MCF 10A (cell line): ENCODE measurements around the gene CLEC18B. TPM values are rescaled to one million over a fixed set of nuclear protein-coding genes. Genes with fewer than 3 reads are reported as not detected.
"Not testable (repeated sequence)": the region's sequence is repeated elsewhere in the genome, so short reads cannot be mapped to it uniquely, and the experiment has no call there.

ENCODE experiments used
- BruUV-seq: library from RNA; stranded (reverse); fragments of 400-500 nt; replicated peaks from 2 replicates; lab custom pipeline; 2021; lab: Mats Ljungman, UMichigan
- CTCF ChIA-PET: fragments of 300-600 bp; sonication (Branson Sonifier 250); formaldehyde crosslinking; extraction: SDS; loops from one replicate; lab custom pipeline; 2021; ENCODE audit warnings: antibody characterized with exemption, inconsistent platforms; lab: Yijun Ruan, JAX
- POLR2A ChIA-PET: fragments of 300-600, 350-650 bp; sonication (Branson Sonifier 250); formaldehyde crosslinking; extraction: SDS; loops from one replicate; lab custom pipeline; 2020; ENCODE audit warnings: antibody characterized with exemption, inconsistent platforms; lab: Yijun Ruan, JAX
- DNase-seq: peaks from one replicate; pipeline ENCODE4 v3.0.0-alpha.2; 2018; ENCODE audit not compliant: unreplicated experiment
- H3K27ac Mint-ChIP-seq: one replicate; pipeline ENCODE4 v1.8.0; 2022; ENCODE audit warnings: mild to moderate bottlenecking, low read depth, mixed read lengths; ENCODE audit not compliant: unreplicated experiment
- H3K27me3 Mint-ChIP-seq: one replicate; pipeline ENCODE4 v1.8.0; 2022; ENCODE audit warnings: mixed read lengths; ENCODE audit not compliant: insufficient read depth, unreplicated experiment
- H3K36me3 Mint-ChIP-seq: one replicate; pipeline ENCODE4 v1.8.0; 2022; ENCODE audit warnings: mild to moderate bottlenecking, moderate library complexity, mixed read lengths; ENCODE audit not compliant: insufficient read depth, unreplicated experiment
- H3K4me1 Mint-ChIP-seq: one replicate; pipeline ENCODE4 v1.8.0; 2022; ENCODE audit warnings: mixed read lengths; ENCODE audit not compliant: insufficient read depth, unreplicated experiment
- H3K4me3 Mint-ChIP-seq: one replicate; pipeline ENCODE4 v1.8.0; 2022; ENCODE audit warnings: mild to moderate bottlenecking, moderate library complexity, mixed read lengths; ENCODE audit not compliant: unreplicated experiment
- H3K9me3 Mint-ChIP-seq: one replicate; pipeline ENCODE4 v1.8.0; 2022; ENCODE audit warnings: mixed read lengths; ENCODE audit not compliant: unreplicated experiment
- intact Hi-C: fragments of 100-400 bp; cut with micrococcal nuclease; formaldehyde crosslinking; loops from 2 replicates; pipeline ENCODE4 v1.14.1; 2022
- total RNA-seq: library from RNA; stranded (reverse); gene quantifications from 2 replicates; pipeline ENCODE4 v1.2.3, GENCODE V29; 2022
- TF ChIP-seq, protein P1 (sequence below): fragments of 200-600 bp; IDR thresholded peaks from one replicate; pipeline ENCODE4 v1.8.0; 2022; ENCODE audit warnings: antibody characterized with exemption, mild to moderate bottlenecking; ENCODE audit not compliant: unreplicated experiment

The CLEC18B gene
- total RNA-seq, 1 experiment from 2014 or later = 0.89 TPM

GRCh38 chr16:74431516-74431915, 10.2 kb upstream of the CLEC18B start:
- intact Hi-C loops = loop anchor here (2.0 to 5.0 kb wide), 2 partner anchors 64 to 121 kb away; no protein-coding TSS in a partner anchor
- BruUV-seq = no TSS peak
- peak overlapping the region; percentile 59 for H3K27ac Mint-ChIP-seq
- no peak overlapping the region for H3K4me3 Mint-ChIP-seq
- H3K4me1 Mint-ChIP-seq = peaks cover 7% of the 10 kb centered on the region
- H3K27me3 Mint-ChIP-seq = no peaks in the 10 kb centered on the region
- ChIA-PET POLR2A (interaction anchor here (0.6 to 2.3 kb wide), 6 partner anchors 18 to 176 kb away, joined by 3 to 16 read pairs (median 4); partner anchors contain the start of genes GLG1 and PSMD7), CTCF (interaction anchor here (0.6 to 1.6 kb wide), 15 partner anchors 9 to 220 kb away, joined by 3 to 10 read pairs (median 4); no protein-coding TSS in a partner anchor)
- TF ChIP-seq, protein P1, sequence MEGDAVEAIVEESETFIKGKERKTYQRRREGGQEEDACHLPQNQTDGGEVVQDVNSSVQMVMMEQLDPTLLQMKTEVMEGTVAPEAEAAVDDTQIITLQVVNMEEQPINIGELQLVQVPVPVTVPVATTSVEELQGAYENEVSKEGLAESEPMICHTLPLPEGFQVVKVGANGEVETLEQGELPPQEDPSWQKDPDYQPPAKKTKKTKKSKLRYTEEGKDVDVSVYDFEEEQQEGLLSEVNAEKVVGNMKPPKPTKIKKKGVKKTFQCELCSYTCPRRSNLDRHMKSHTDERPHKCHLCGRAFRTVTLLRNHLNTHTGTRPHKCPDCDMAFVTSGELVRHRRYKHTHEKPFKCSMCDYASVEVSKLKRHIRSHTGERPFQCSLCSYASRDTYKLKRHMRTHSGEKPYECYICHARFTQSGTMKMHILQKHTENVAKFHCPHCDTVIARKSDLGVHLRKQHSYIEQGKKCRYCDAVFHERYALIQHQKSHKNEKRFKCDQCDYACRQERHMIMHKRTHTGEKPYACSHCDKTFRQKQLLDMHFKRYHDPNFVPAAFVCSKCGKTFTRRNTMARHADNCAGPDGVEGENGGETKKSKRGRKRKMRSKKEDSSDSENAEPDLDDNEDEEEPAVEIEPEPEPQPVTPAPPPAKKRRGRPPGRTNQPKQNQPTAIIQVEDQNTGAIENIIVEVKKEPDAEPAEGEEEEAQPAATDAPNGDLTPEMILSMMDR = no peak
- no peak for DNase-seq
- H3K9me3 Mint-ChIP-seq = no peaks in the 10 kb centered on the region
- no peaks in the 10 kb centered on the region for H3K36me3 Mint-ChIP-seq

DNA sequence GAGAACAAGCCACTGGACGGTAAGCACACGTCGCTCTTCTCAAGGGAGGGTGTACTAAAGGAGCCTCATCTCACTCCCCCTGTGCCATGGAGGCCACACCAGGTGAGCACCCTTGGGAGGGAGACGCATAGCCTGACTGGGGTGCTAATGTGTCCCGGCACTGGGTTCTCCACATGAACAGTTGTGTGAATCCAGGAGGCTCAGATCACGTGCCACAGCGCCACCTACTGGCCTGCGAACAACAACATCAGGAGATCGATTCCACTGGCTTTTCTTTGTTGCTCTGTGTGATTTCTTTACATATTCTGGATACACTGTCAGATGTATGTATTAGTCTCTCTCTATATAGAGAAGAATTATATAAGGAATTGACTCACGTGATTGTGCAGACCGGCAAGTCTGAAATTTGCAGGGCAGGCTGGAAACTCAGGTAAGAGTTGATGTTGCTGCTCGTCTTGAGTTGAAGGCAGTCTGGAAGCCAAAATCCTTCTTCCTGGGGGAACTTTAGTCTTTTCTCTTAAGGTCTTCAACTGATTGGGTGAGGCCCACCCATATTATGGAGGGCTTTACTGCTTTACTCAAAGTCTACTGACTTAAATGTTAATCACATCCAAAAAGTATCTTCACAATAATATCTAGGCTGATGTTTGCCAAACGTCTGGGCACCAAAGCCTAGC, 8.9 kb upstream of the CLEC18B start:
- POLR2A ChIA-PET = interaction anchor here (2.3 kb wide), 1 partner anchor 19 kb away, joined by 16 read pairs; no protein-coding TSS in a partner anchor
- not testable (repeated sequence) for H3K36me3 Mint-ChIP-seq, H3K4me3 Mint-ChIP-seq

DNA sequence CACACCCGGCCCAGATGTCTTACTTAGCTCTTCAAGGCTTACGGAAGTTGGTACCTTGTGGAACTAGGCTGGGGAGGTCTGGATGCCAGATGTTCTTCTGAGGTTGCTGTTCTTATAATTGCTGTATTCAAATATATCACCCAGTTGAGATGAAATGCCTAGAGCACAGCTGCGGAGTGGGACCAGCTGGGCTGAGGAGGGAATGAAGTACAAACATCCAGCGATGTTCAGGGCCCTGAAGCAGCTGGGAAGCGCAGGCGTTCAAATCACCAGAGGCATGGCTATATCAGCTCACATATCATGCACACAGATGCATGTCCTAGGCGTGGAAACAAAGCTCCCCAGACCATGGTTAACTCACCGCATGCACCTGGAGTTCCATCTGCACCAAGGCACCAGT, 7.2 kb upstream of the CLEC18B start:
- H3K4me1 Mint-ChIP-seq, H3K9me3 Mint-ChIP-seq, intact Hi-C loops, H3K27ac Mint-ChIP-seq, BruUV-seq, H3K27me3 Mint-ChIP-seq, POLR2A ChIA-PET, CTCF ChIA-PET, H3K36me3 Mint-ChIP-seq, H3K4me3 Mint-ChIP-seq, DNase-seq: not testable (repeated sequence)

More for the DNA sequence above, 8.9 kb upstream of the CLEC18B start:
- TF ChIP-seq, protein P1 = peak; percentile 67
- CTCF ChIA-PET = interaction anchor here (0.8 to 1.0 kb wide), 2 partner anchors 30 to 120 kb away, joined by 3 to 4 read pairs; no protein-coding TSS in a partner anchor
- not testable (repeated sequence) for H3K4me1 Mint-ChIP-seq, H3K27ac Mint-ChIP-seq, BruUV-seq, H3K27me3 Mint-ChIP-seq, H3K9me3 Mint-ChIP-seq
- intact Hi-C loops = loop anchor here (2.0 to 5.0 kb wide), 2 partner anchors 63 to 119 kb away; no protein-coding TSS in a partner anchor
- DNase-seq = peak; percentile 48

DNA sequence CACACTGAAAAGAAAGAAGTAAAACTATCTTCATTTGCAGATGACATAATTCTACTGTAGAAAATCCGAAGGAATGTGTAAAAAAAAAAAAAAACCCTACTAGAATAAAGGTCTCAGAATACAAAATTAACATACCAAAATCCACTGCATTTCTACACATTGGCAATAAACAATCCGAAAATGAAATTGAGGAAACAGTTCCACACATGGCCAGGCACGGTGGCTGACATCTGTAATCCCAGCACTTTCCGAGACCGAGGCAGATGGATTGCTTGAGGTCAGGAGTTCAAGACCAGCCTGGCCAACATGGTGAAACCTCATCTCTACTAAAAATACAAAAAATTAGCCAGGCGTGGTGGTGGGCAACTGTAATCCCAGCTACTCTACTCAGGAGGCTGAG, 4.5 kb upstream of the CLEC18B start:
- H3K27ac Mint-ChIP-seq, H3K9me3 Mint-ChIP-seq, BruUV-seq, H3K27me3 Mint-ChIP-seq, POLR2A ChIA-PET, H3K4me3 Mint-ChIP-seq, intact Hi-C loops, CTCF ChIA-PET, H3K4me1 Mint-ChIP-seq, H3K36me3 Mint-ChIP-seq, DNase-seq: not testable (repeated sequence)

DNA sequence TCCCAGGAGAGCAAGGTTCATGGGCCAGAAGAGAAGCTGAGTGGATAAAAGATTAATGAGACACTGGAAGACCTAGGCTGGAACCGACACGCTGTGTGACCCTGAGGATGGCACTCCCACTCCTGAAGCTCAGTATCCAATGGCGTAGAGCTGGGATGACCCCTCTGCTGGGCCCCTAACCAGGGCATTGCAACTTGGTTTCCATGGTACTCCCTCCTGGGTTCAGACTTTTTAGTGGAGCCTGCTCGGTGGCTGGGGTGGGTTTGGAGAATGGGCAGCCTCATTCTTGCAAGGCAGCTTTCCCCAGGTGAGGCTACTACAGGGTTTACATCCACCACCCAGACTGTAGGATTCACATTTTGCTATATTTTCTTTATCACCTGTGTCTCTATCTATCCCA, 2.4 kb upstream of the CLEC18B start:
- CTCF ChIA-PET = interaction anchor here (0.6 kb wide), 2 partner anchors 22 to 285 kb away, joined by 3 read pairs; no protein-coding TSS in a partner anchor
- H3K27me3 Mint-ChIP-seq, H3K4me1 Mint-ChIP-seq, POLR2A ChIA-PET, H3K36me3 Mint-ChIP-seq, intact Hi-C loops, H3K4me3 Mint-ChIP-seq, H3K27ac Mint-ChIP-seq, BruUV-seq, H3K9me3 Mint-ChIP-seq, DNase-seq: not testable (repeated sequence)

DNA sequence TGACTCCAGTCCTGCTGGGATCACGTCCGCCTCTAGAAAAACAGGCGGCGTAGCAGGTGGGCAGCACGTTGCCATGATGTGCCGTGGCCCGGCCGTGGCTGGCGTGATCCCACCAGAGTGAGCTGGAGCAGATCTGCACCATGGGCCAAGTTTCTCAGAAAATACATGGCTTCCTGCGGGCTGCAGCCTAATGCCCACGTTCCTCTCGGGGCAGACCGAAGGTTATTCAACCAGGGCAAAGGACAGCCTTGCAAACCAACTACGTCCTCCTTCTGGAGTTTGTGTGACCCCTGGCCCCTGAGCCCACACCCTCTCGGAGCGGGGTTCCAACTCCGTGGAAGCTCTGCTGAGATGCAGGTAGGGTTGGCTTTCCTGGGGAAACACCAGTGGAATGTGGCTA, 808 bp upstream of the CLEC18B start:
- CTCF ChIA-PET, intact Hi-C loops, H3K27ac Mint-ChIP-seq, BruUV-seq, POLR2A ChIA-PET, DNase-seq, H3K9me3 Mint-ChIP-seq, H3K36me3 Mint-ChIP-seq, H3K27me3 Mint-ChIP-seq, H3K4me3 Mint-ChIP-seq, H3K4me1 Mint-ChIP-seq: not testable (repeated sequence)

- BruUV-seq, CTCF ChIA-PET, H3K4me1 Mint-ChIP-seq, H3K36me3 Mint-ChIP-seq, H3K4me3 Mint-ChIP-seq, intact Hi-C loops, H3K27me3 Mint-ChIP-seq, POLR2A ChIA-PET, DNase-seq, H3K27ac Mint-ChIP-seq, H3K9me3 Mint-ChIP-seq: not testable (repeated sequence)
Measured at GRCh38 chr16:74421482-74421785, 156 bp upstream of the CLEC18B start.

- POLR2A ChIA-PET, intact Hi-C loops, H3K27me3 Mint-ChIP-seq, H3K4me3 Mint-ChIP-seq, BruUV-seq, H3K36me3 Mint-ChIP-seq, H3K4me1 Mint-ChIP-seq, H3K9me3 Mint-ChIP-seq, CTCF ChIA-PET, H3K27ac Mint-ChIP-seq, DNase-seq: not testable (repeated sequence)
Measured at GRCh38 chr16:74419811-74420210, 1.5 kb downstream of the CLEC18B start.
